NCI-H1105 (cell line): ENCODE measurements around the gene METTL16.

Experiments
- DNase-seq: peaks from one replicate; lab custom pipeline; 2025; lab: John Stamatoyannopoulos, UW

Gene METTL16

DNA sequence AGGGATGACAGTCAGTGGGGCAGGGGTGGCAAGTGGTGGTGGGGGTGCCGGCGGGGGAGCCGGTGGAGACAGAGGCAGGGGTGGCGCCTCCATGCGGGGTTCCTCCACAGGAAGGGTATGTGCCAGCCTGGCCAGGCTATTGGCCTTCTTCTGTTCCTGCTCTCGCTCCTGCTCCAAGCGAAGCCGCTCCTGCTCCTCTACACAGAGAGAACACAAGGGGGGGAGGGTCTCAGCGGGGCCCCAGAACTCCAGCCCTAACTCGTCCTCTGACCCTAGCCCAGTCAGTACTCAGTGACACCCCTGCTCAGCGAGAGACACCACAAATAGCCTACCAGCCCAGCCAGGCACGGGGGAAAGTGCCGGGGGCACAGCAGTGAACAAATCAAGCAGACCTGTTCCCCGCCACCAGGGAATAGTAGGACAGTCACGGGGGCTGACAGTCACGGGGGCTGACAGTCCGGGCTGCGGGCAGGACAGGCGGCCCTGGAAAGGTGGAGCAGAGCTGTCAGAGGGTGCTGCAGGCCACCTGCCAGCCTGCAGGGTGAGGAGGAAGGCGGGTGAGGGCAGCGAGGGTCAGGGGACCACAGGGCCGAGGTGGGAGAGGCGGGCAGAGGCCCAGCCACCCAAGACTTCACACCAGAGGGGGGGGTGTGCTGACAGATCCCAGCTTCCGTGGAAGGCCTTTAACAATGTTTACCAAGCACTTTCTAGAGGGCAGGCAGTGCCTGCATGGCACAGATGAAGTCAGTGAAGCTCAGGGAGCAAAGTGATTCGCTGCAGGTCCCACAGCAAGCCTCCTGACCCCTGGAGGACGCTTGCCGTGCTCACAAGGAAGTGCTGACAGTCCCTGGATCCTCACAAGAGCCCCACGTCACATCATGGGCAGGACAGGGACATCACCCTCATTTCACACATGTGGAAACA, 116.2 kb downstream of the METTL16 start:
- DNase-seq = no peak

DNA sequence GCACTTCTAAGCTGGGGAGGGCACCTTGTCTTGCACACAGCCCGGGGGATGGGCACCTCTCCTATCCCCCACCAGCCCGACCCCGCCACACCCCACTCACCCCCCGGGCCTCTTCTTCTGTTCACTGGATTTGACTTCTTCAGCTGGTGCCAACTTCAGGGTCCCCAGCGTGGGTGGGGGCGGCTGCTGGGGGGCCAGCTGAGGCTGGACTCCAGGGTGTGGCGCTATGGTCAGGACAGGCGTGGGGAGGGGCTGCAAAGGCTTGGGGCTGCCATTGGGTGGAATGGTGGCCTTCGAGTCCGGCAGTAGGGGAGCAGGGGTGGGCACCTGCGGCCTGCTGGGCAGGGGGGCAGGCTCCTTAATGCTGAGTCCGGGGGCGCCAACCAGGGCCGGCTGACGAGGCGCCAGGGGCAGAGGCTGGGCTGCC, 116.9 kb downstream of the METTL16 start:
- DNase-seq = no peak

DNA sequence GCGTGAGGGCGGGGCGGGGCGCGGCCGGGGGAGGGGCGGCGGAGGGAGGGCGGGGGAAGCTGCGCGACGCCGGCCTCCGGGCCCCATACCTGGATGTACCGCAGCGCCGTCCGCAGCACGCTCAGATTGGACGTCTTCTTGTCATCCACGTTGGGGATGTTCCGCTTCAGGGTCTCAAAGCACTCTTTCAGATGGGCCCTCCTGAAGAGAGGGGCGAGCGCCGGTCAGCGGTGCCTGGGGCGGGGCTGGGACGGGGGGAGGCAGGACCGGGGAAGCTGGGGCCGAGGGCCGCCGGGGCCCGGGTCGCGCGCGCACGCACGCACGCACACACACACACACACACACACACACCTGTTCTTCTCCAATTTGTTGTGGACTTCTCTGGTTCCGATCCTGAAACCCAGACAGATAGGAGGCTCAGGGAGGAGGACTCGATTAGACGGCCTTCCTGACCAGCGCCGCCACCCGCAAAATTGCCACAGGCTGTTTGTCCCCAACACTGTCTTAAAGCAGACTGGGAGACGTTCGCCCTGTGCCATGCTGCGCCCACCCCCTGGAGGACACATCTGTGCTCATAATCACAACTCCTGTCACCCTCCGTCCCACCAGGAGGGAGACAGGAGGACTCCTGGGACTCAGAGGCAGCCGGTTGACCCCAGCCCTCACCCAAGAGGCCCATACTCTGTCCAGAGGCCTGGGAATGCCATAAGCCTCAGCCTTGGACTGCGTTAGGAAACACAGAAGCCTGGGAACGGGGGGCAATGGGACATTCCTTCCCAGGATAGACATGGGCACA, 117.5 kb downstream of the METTL16 start:
- no peak for DNase-seq

DNA sequence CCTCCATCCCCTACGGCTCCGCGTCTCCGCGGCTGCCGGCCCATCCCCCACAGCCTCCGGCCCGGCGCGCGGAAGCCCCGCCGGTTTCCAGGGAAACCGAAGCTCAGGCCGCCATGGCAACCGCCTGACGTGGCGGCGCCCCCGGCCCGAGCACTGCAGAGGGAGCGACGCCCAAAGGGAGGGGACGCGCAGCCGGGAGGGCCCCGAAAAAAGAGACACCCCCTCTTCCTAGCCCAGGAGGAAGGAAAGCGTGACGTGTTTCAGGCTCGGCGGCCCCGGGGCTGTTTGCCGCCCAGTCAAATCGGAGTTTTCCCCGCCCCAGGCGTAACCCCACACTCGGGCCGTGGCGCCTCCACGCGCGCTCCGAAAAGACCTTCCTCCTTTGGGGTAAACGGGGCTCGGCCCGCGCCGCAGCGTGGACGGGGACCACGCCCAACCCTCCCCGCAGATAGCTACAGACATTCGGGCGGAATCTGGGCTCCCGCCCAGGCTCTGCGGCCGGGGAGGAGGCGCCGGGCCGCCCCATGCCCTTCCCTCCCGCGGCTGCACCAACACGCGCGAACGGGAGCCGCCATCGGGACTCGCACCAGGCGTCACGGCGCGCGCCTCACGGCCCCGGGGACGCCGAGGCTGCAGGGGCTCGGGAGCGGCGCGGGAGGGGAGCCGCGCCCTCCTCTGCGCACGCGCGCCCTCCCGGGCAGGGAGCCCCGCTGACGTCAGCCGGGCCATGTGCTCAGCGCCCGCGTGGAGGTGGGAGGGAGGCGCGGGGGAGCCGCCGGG, 118.3 kb downstream of the METTL16 start:
- DNase-seq = peak; percentile 72

DNA sequence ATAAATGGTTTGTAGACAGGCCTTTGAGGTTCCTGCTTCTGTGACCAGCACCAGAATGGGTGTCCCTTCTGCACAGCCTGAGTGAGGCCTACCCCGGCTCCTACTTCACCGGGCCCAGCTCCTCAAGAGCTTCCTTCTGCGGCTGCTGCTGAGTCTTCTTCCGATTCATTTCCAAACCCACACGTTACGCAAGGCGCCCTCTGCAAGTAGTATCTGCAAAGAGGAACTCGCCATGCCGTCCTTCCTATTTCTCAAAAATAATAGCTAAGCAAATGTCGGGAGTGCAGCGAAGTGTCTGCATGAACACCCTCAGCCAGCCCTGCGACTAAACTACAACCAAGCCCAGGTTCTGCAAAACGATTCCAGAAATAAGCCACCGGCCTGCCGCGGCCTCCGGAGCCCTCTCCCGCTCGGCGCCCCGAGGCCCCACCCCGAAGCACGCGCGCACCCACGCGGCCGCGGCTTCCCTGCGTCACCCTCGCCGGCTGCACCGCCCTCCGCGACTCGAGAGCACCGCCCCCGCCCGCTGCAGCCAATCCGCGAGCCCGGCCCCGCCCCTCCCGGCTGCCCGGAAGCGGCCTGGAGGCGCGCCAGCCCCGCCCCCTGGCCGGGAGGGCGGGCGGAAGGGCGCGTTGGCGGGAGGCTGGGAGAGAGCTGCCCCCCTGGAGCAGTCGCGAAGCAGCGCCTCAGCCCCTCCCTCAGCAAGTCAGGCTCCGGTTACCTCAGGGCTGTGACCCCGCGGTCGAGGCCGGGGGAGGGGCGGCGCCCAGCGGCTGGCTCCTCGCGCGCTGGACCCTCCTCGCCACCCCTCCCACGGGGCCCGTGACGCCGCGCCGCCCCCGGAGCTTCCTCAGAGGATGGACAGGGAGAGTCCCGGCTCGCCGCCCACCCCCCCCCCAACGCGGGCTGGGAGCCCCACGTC, 119.2 kb downstream of the METTL16 start:
- DNase-seq = peak; percentile 75

DNA sequence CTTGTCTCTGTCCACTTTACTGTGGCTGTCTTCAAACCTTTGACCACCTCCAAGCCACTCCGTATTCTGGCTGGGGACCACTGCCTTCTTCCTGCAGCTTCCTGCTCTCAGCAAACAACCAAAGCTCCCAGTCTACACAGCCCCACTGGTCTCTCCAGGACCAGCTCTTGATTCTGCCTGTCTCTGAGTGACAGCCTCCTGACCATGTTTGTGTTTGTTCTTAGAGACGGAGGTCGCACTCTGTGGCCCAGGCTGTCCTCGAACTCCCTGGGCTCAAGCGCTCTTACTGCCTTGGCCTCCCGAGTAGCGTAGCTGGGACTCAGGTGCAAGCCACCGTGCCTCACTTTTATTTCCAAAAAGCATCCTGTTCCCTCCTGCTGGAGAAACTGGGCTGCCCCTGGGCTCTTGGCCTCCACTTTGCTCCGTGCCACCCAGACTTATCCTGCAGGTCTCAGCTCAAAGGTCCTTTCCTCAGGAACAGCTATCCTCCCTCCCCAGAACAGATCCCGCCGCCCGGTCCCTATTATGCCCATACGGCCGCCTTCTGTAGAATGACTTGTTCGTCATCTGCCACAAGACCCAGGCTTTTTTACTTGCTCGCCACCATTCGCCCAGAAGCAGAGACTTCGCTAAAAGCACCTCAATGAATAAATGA, 120.0 kb downstream of the METTL16 start:
- DNase-seq = no peak

DNA sequence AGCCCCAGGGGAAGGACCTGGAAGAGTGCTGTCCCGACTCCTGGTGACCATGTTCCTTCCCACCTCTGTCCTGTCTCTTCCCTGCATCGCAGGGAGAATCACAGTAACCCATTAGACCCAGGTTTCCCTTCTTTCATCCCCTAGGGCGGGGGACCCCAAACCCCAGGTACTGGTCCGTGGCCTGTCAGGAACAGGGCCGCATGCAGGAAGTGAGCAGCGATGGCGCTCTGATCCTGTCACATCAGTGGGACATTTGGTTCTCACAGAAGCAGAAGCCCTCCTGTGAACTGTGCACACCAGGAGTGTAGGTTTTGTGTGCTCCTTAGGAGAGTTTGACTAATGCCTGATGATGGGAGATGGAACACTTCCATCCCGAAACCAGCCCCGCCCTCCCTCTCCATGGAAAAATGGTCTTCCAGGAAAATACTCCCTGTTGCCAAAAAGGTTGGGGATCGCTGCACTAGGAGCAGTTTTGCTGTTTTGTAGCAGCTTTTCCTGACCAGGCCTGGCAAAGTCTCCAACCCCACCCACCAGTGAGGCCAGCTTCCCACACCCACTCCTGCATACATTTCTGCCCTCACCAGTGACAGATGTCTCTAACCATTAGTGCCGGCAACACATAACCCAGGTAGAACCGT, 121.4 kb downstream of the METTL16 start:
- no peak for DNase-seq

DNA sequence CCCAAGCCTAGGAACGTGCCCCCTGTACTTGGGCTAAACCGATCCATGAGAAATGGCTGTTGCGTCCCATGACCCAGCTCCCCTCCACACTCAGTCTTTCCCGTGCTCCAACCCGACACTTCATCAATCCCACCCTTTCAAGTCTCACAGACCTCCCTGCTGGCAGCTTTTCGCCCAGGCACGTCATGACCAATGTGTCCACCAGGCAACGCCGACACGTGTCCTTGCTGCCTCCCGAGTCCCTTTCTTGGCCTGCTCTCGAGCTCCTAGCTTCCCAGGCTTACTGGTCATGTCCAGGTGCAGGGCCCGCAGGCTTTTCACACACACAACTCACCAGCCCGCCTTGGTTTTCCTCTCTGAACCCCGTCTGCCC, 123.0 kb downstream of the METTL16 start:
- no peak for DNase-seq

DNA sequence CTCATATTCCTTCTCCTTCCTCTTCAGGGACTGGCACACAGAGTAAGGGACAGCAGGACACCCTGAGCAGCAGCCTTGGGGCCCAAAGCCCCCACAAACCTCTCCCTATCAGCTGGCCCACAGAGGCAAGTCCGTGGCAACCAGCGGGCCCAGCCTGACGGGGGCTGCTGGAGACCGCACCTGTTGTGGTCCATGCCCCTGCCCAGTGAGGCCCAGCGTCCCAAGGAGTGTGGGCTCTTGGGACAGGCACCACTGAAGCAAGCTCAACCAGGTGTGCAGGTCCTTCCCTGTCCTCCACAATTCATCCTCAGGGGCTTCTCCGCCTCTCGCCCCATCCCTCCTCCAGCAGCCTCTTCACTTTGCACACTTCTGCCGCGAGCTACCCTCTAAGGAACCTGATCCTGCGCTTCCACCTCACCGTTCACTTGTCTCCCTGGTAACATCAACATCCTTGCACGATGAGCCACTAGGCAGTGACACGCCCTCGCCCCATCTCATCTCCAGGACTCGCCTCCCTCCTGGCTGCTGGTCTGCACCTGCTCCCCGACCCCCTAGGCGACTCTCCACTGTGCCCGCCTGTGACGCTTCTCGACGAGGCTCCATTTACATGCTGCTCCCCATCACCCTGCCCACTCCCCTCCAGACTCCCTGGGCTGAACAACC, 123.5 kb downstream of the METTL16 start:
- DNase-seq = no peak

DNA sequence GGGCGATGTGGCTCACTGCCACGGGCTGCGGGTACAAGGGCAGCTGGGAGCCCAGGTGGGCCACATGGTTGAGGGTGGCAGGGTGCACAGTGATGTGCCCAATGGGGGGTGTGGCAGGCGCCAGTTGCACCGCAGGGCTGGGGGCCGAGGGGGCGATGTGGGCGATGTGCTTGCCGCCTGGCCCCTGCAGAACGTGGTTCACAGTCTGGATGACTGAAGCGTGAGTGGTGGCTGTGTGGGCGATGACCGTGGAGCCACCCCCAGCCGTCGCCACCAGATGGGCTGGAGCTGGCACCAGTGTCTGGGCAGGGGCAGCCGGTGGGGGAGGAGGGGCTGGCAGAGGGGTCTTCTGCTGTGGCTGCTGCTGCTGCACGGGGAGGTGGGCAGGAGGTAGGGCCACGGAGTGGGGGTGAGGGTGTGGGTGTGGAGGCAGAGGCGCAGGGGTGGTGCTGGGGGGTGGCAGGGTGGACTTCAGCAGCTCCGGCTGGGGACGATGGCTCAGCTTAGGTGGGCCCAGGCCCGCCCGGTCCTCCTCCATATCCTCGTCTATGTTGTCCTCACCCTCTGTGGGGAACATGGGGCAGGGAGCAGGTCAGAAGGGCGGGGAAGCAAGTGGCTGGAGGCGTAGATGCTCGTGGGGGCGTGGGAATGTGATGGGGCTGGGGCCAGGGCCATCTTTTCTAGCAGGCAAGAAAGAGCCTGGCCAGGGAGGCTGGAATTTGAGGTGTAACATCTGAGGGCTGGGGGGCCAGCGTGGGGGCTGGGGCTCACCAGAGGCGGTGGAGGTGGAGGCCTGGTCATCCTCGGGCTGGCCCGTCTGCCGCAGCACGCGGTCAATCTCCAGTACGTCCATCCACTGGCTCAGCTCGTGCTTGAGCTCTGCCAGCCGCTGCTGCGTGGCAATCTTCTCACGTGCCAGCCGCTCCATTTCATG, 124.3 kb downstream of the METTL16 start:
- no peak for DNase-seq

DNA sequence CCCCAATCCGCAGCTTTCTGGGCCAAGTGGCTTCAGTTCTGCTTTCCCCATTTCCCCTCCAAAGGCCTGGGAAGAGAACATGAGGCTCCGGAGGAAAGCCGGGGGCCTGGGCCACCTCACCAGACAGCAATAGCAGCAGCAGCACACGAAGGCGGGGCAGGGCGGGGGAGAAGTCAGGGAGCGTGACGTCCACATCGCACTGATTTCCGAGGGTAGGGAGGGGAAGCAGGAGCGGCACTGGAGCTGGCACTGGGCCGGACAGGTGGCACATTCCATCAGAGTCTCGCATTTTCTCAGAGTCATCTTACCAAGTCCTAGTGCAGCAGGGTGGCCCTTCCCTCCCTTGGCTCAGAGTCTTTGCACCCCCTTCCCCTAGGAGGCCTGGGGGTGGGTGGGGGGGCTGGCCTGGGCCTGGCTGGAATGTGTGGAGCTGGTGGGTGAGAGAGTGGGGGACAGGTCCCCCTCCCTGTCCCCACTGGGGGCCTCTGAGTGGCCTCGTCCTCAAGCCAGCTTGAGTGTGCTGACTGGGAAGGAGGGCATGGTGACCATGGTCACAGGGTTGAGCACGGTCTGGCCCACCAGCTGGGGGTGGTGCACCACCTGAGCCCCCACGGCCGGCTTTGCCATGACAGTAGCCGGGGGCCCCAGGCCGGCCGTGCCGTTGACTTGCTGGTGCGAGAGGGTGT, 125.1 kb downstream of the METTL16 start:
- no peak for DNase-seq

DNA sequence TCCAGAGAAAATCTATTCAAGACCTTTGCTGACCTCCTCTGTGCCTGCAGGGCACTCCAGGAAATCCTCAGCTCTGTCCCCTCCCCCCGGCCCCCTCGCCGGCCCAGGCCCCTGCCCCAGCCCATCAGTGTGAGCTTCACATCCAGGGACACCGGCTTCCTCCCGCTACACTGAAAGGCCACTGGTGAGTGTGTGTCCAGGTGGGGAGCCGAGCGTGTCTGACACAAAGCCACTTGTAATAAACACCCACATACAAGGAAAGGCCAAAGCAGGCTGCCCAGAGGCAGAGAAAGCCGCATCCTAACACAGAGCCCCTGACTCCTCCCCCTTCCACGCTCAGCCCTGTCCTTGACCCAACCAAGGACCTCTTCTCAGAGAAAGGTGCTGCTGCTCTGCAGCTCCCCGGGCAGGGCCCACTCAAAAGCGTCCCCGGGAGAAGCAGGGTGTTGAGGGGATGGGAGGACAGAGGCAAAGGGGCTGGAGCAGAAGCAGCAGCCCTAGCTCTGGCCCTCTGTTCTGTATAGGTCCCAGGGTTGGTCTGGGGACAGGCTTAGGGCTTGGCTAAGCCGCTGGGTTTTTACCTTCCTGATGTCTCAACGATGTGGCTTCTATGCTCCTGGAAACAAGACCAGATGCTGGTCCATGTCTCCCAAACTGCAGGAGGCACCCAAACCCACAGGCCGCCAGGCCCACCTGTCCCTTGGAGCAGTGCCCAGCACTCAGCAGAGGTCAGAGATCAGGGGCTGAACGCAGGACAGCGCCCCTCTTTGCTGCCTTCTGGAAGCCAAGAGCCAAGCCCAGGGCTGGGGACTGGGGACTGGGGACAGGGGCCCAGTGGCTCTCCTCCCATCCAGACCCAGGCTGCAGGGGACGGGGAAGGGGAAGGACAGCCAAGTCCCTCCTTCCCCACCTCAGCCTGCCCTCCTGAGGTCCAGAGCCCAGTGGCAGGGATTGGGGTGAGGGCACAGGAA, 126.2 kb downstream of the METTL16 start:
- no peak for DNase-seq

DNA sequence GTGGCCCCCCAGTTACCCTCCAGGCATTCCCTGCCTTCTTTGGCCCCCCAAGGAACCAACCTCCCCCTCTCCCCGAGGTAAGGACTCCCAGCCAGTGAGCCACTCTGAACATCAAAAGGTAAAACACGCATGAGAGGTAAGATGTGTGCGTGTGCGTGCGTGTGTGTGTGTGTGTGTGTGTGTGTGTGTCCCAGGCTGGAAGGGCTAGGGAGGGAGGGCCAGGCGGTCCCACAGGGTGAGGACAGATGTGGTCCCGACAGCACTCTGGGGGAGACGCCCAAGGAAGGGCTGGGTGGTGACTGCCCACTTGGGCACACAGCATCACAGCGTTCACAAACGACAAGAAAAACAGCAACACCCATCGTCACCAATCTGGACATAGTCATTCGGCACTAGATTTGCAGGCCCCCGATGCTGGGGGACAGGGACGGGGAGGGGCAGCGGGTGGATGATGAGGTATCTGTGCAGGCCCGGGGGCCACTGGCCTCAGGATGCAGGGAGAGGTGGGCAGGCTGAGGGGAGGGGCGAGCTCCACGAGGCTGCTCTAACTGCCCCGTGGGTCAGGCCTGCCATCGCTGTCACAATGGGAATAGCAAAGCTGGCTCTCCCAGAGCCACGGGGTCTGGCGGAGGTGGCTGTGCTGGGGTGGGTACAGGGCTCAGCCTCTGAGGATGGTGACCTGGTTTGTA, 127.1 kb downstream of the METTL16 start:
- DNase-seq = no peak

DNA sequence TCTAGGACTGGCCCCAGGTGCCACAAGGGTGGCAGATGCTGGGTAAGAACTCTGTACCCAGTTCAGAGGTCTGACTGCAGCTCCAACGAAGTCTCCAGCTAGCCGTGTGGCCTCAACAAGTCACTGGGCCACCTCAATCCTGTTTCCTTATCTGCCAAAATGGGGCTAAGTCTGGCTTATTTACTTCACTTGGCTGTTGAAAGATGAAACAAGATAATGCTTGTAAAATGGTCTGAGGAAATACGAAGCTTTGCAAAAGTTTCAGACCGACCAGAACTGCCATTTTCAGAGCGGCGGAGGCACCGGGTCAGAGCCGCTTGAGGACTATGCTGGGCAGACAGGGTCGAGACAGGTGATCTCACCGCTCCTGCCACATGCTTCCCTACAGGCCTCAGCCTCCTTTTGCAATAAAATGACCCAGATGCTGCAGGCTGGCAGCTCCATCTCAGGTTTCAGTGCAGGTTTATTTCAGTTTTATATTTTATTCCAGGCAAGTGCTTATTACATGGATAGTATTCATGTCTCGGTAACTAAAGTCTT, 128.0 kb downstream of the METTL16 start:
- no peak for DNase-seq

DNA sequence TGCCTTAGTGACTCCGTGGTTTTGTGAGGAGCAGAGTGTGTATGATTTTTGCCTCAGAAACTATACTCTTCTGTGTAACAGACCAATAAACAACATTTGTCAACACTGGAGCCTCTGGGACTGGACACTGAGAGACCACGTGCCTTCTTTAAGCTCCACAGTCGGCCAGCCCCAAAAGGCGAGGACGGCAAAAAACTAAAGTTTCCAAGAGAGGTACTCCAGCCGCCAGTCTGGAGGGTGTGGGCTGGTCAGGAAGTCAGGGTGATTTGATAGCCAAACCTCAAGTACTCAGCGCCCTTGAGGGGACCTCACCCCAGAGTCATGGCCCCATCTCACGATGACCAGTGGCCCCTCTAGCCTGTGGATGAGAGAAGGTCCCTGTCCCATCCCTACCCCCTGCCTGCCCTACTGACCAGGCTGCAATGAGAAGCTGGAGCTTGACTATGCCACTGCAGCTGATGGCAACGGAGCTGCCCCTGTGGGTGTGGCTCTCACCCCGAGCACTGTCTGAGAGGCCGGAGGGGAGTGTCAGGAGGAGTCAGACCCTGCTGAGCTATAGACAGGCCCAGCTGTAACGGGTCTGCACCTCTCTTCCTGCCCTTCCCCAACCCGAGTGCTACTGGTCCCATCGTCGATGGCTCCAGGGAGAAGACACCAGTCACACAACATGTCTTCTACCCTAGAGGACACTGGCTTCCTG, 130.6 kb downstream of the METTL16 start:
- DNase-seq = no peak
